D721Med (cell line): Measurements from ENCODE around the gene GRK5.

Experiments used
- DNase-seq: peaks from one replicate; pipeline ENCODE4 v3.0.0; 2011; ENCODE audit warnings: low spot score; ENCODE audit not compliant: insufficient read length
- FAIRE-seq: peaks from 2 replicates; lab custom pipeline; 2011; peaks lifted over from hg19 to GRCh38; lab: Jason Lieb, UNC
- CTCF ChIP-seq: IDR thresholded peaks from 2 replicates; pipeline ENCODE4 v1.5.1; 2012; ENCODE audit warnings: mild to moderate bottlenecking, control low read depth; ENCODE audit not compliant: insufficient read depth; ENCODE audit errors: missing control alignments

GRK5 gene

GRCh38 chr10:119499677-119500002, 292.3 kb downstream of the GRK5 start:
- no peak for TF ChIP-seq CTCF
- FAIRE-seq (no peak), DNase-seq (no peak)

GRCh38 chr10:119500123-119500795, 292.9 kb downstream of the GRK5 start:
- DNase-seq (no peak), FAIRE-seq (no peak)
- TF ChIP-seq CTCF, result no peak

- FAIRE-seq (no peak), DNase-seq (no peak)
- TF ChIP-seq CTCF, result no peak
These were observed 293.4 kb downstream of the GRK5 start for GRCh38 chr10:119500821-119501220.

GRCh38 chr10:119501690-119502089, 294.3 kb downstream of the GRK5 start:
- no peak for TF ChIP-seq CTCF
- FAIRE-seq (no peak), DNase-seq (no peak)

- FAIRE-seq, result no peak
- DNase-seq, result no peak
- TF ChIP-seq CTCF, result no peak
These were observed 294.8 kb downstream of the GRK5 start for GRCh38 chr10:119502209-119502608.

GRCh38 chr10:119502618-119503155, 295.3 kb downstream of the GRK5 start:
- no peak for FAIRE-seq
- no peak for TF ChIP-seq CTCF
- DNase-seq, result no peak

- no peak for TF ChIP-seq CTCF
- DNase-seq, result no peak
- no peak for FAIRE-seq
These were observed 296.4 kb downstream of the GRK5 start for GRCh38 chr10:119503821-119504220.
